ENCODE results near the gene PTBP3. TPM values are rescaled to one million over a fixed set of nuclear protein-coding genes. Genes with fewer than 3 reads are reported as not detected.
A peak's percentile ranks its signal among the peaks of the same experiment; 100 is the strongest.

Gene PTBP3
- polyA plus RNA-seq, 3 donors = 33.6 to 68.3 (median 51.4) TPM

- no CpG with 5 or more reads among the region's 1 CpG for WGBS (ENCODE audit: insufficient coverage)
- Histone ChIP-seq H4K20me1 (ENCODE audit: insufficient read depth, low read length) (peaks cover under 1% of the 10 kb centered on the region), H3K4me3 (replicated peaks in 1 of 3; ENCODE audit: low read depth in 2 of 3, low read length in 3 of 3) (no peak overlapping the region), H3K79me2 (ENCODE audit: insufficient read depth, low read length) (peaks cover 5% of the 10 kb centered on the region), H2AFZ (ENCODE audit: insufficient read depth, low read depth, low read length, poor library complexity, severe bottlenecking) (no peak overlapping the region), H3K27me3 (ENCODE audit: control insufficient read depth in 2 of 2, insufficient read depth in 2 of 2, low read length in 2 of 2) (no peaks in the 10 kb centered on the region), H3K36me3 (replicated peaks in 1 of 2; ENCODE audit: control insufficient read depth in 1 of 2, insufficient read depth in 2 of 2, low read length in 2 of 2) (no peaks in the 10 kb centered on the region), H3K9ac (ENCODE audit: insufficient read depth, low read length, poor library complexity, severe bottlenecking) (no peak overlapping the region), H3K27ac (ENCODE audit: low read depth in 1 of 2, low read length in 2 of 2) (no peak overlapping the region), H3K4me1 (ENCODE audit: control insufficient read depth in 1 of 2, insufficient read depth in 2 of 2, low read length in 2 of 2) (peaks cover 4 to 14% of the 10 kb centered on the region in 2 donors), H3K9me3 (replicated peaks in 1 of 2; ENCODE audit: control insufficient read depth in 1 of 2, insufficient read depth in 1 of 2, low read length in 2 of 2) (no peaks in the 10 kb centered on the region), H3K4me2 (replicated peaks; ENCODE audit: extremely low read depth, low read length, poor library complexity, severe bottlenecking) (no peak overlapping the region)
- Mint-ChIP-seq H3K9me3 (peaks cover 0 to 2% (median 0%) of the 10 kb centered on the region in 7 donors), H3K27me3 (ENCODE audit: low read depth in 3 of 3) (peaks cover 1 to 5% (median 1%) of the 10 kb centered on the region in 3 donors), H3K36me3 (no peaks in the 10 kb centered on the region), H3K4me3 (no peak overlapping the region), H3K27ac (no peak overlapping the region), H3K4me1 (peaks cover 6% of the 10 kb centered on the region)
- TF ChIP-seq CTCF (IDR thresholded peaks at IDR 0.05) = no peak
- intact Hi-C loops (cut with micrococcal nuclease) = no loop called here
- no peak for DNase-seq
Measured at GRCh38 chr9:112337547-112337946, 4.1 kb upstream of the PTBP3 start.

DNA sequence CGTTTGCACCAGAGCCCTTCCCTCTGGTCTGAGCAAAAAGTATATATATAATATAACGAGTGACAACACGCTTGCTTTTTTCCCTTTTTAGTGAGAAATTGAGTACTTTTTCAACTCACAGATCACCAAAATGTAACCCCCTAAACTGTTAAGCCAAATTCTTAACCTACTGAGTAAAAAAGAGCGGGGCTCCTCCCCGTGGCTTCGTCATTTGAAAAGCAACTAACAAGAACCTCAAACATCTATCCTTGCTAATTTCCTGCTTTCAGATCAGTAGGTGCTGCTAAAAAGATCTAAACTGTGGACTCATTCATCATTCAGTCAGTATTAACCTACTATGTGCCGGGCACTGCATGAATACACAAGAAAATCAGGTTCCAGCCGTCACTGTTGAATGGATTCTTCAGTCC lies 1.0 kb upstream of the PTBP3 start:
- peaks cover 31% of the 10 kb centered on the region for H4K20me1 ChIP-seq (ENCODE audit: insufficient read depth, low read length)
- peak overlapping the region; percentile 79 for H2AFZ ChIP-seq (ENCODE audit: insufficient read depth, low read depth, low read length, poor library complexity, severe bottlenecking)
- Mint-ChIP-seq H3K4me1 (peaks cover 29% of the 10 kb centered on the region), H3K36me3 (no peaks in the 10 kb centered on the region), H3K27me3 (ENCODE audit: low read depth in 3 of 3) (peaks cover 0 to 5% (median 1%) of the 10 kb centered on the region in 3 donors), H3K27ac (peak overlapping the region; percentile 87 to 97 (median 95)), H3K9me3 (peaks cover 0 to 1% (median 0%) of the 10 kb centered on the region in 7 donors), H3K4me3 (peak overlapping the region; percentile 93 to 97)
- peak overlapping the region; percentile 69 for H3K9ac ChIP-seq (ENCODE audit: insufficient read depth, low read length, poor library complexity, severe bottlenecking)
- peaks cover 36% of the 10 kb centered on the region for H3K79me2 ChIP-seq (ENCODE audit: insufficient read depth, low read length)
- H3K4me1 ChIP-seq (ENCODE audit: control insufficient read depth in 1 of 2, insufficient read depth in 2 of 2, low read length in 2 of 2) = peaks cover 14 to 39% of the 10 kb centered on the region in 2 donors
- H3K27me3 ChIP-seq (ENCODE audit: control insufficient read depth in 2 of 2, insufficient read depth in 2 of 2, low read length in 2 of 2) = no peaks in the 10 kb centered on the region
- 0% methylated on average over 3 of the region's 8 CpGs for WGBS (ENCODE audit: insufficient coverage)
- DNase-seq = peak in 2 of 3 donors; percentile 15 to 27
- H3K4me3 ChIP-seq (replicated peaks in 1 of 3; ENCODE audit: low read depth in 2 of 3, low read length in 3 of 3) = peak overlapping the region; percentile 58 to 96 (median 74)
- TF ChIP-seq CTCF (IDR thresholded peaks at IDR 0.05) = no peak
- H3K27ac ChIP-seq (ENCODE audit: low read depth in 1 of 2, low read length in 2 of 2) = peak overlapping the region; percentile 85 to 88
- H3K4me2 ChIP-seq (replicated peaks; ENCODE audit: extremely low read depth, low read length, poor library complexity, severe bottlenecking) = peak overlapping the region; percentile 80
- H3K36me3 ChIP-seq (replicated peaks in 1 of 2; ENCODE audit: control insufficient read depth in 1 of 2, insufficient read depth in 2 of 2, low read length in 2 of 2) = no peaks in the 10 kb centered on the region
- intact Hi-C loops (cut with micrococcal nuclease) = loop anchor here in 1 of 2 donors (5.0 kb wide), 3 partner anchors 43 to 437 kb away; partner anchors contain the start of gene UGCG
- H3K9me3 ChIP-seq (replicated peaks in 1 of 2; ENCODE audit: control insufficient read depth in 1 of 2, insufficient read depth in 1 of 2, low read length in 2 of 2) = no peaks in the 10 kb centered on the region

Data from CD14-positive monocyte (primary cell).